ENCODE results near the gene MESD.

The MESD gene

DNA sequence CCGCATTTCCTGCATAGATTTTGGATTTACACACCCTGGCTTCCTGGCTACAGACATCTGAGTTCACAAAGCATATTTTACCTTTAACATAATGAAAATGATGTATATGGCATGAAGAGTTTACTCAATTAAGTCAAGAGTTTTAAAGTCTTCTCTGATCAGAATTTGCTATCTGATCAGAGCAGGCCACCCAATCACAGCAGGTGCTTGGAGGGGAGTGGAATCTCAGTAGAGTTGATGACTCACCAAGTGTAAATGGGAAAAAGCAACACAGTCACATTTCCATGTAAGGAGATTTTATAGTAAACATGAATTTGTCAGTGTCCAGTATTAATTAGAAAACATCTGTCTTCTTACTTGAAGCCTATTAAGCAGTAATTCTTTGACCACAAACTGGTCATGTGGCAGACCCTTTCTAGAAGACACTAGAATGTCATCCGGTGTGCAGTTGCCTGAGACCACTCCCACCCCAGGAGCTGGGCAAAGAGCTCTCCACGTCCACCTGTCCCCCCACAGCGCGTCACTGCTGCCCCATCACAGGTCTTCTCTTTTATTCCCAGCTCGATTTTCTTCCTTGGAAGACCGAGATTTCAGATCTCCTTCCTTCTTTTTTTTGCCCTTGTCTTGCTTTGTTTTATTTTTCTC, 10.8 kb downstream of the MESD start:
- H3K36me3 ChIP-seq (ENCODE audit: control insufficient read depth in 1 of 2, insufficient read depth in 2 of 2, low read length in 2 of 2) = peaks cover 15 to 34% of the 10 kb centered on the region in 2 donors
- H3K27me3 ChIP-seq (ENCODE audit: control insufficient read depth in 1 of 2, insufficient read depth in 2 of 2, low read length in 2 of 2) = no peaks in the 10 kb centered on the region
- H3K4me1 ChIP-seq (ENCODE audit: control insufficient read depth in 1 of 2, insufficient read depth in 2 of 2, low read length in 2 of 2) = no peaks in the 10 kb centered on the region
- H3K4me3 ChIP-seq (ENCODE audit: low read depth in 1 of 2, low read length in 2 of 2) = no peak overlapping the region
- H3K9ac ChIP-seq (ENCODE audit: low read depth in 1 of 2, low read length in 2 of 2) = no peak overlapping the region
- H3K27ac ChIP-seq (ENCODE audit: low read depth, low read length) = no peak overlapping the region
- H3K9me3 ChIP-seq (ENCODE audit: control insufficient read depth in 1 of 2, low read length in 2 of 2) = no peaks in the 10 kb centered on the region

DNA sequence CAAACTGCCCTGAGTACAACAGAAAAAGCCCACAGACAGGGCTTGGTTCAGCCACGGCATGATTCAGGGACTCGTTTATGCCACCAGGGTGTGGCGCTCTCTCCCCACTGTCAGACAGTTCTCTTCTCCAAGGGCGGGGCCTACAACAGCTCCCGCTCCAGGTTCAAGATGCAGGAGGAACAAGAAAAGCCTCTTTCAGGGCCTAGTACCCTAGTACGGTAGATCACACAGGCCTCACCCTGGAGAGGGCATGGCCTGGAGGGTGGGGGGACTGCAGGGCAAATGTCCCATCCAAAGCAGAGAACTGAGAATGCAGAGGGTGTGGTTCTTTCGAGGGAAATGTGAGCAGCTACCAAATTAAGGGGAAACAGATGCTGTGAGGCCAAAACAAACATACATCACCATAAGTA, 12.0 kb downstream of the MESD start:
- no peak overlapping the region for H3K4me3 ChIP-seq (ENCODE audit: low read depth in 1 of 2, low read length in 2 of 2)
- no peaks in the 10 kb centered on the region for H3K9me3 ChIP-seq (ENCODE audit: control insufficient read depth in 1 of 2, low read length in 2 of 2)
- peaks cover 15 to 34% of the 10 kb centered on the region in 2 donors for H3K36me3 ChIP-seq (ENCODE audit: control insufficient read depth in 1 of 2, insufficient read depth in 2 of 2, low read length in 2 of 2)
- H3K27ac ChIP-seq (ENCODE audit: low read depth, low read length) = no peak overlapping the region
- no peaks in the 10 kb centered on the region for H3K4me1 ChIP-seq (ENCODE audit: control insufficient read depth in 1 of 2, insufficient read depth in 2 of 2, low read length in 2 of 2)
- no peaks in the 10 kb centered on the region for H3K27me3 ChIP-seq (ENCODE audit: control insufficient read depth in 1 of 2, insufficient read depth in 2 of 2, low read length in 2 of 2)
- no peak overlapping the region for H3K9ac ChIP-seq (ENCODE audit: low read depth in 1 of 2, low read length in 2 of 2)

GRCh38 chr15:80976851-80977250, 12.8 kb downstream of the MESD start:
- no peak overlapping the region for H3K4me3 ChIP-seq (ENCODE audit: low read depth in 1 of 2, low read length in 2 of 2)
- no peak overlapping the region for H3K27ac ChIP-seq (ENCODE audit: low read depth, low read length)
- H3K27me3 ChIP-seq (ENCODE audit: control insufficient read depth in 1 of 2, insufficient read depth in 2 of 2, low read length in 2 of 2) = no peaks in the 10 kb centered on the region
- no peaks in the 10 kb centered on the region for H3K4me1 ChIP-seq (ENCODE audit: control insufficient read depth in 1 of 2, insufficient read depth in 2 of 2, low read length in 2 of 2)
- no peak overlapping the region for H3K9ac ChIP-seq (ENCODE audit: low read depth in 1 of 2, low read length in 2 of 2)
- H3K36me3 ChIP-seq (ENCODE audit: control insufficient read depth in 1 of 2, insufficient read depth in 2 of 2, low read length in 2 of 2) = peaks cover 15 to 38% of the 10 kb centered on the region in 2 donors
- H3K9me3 ChIP-seq (ENCODE audit: control insufficient read depth in 1 of 2, low read length in 2 of 2) = no peaks in the 10 kb centered on the region

GRCh38 chr15:80974914-80975313, 14.7 kb downstream of the MESD start:
- Histone ChIP-seq H3K36me3 (ENCODE audit: control insufficient read depth in 1 of 2, insufficient read depth in 2 of 2, low read length in 2 of 2) (peaks cover 15 to 31% of the 10 kb centered on the region in 2 donors), H3K27ac (ENCODE audit: low read depth, low read length) (no peak overlapping the region), H3K9me3 (ENCODE audit: control insufficient read depth in 1 of 2, low read length in 2 of 2) (no peaks in the 10 kb centered on the region), H3K4me1 (ENCODE audit: control insufficient read depth in 1 of 2, insufficient read depth in 2 of 2, low read length in 2 of 2) (no peaks in the 10 kb centered on the region), H3K4me3 (ENCODE audit: low read depth in 1 of 2, low read length in 2 of 2) (no peak overlapping the region), H3K27me3 (ENCODE audit: control insufficient read depth in 1 of 2, insufficient read depth in 2 of 2, low read length in 2 of 2) (no peaks in the 10 kb centered on the region), H3K9ac (ENCODE audit: low read depth in 1 of 2, low read length in 2 of 2) (no peak overlapping the region)

- no peak overlapping the region for H3K27ac ChIP-seq (ENCODE audit: low read depth, low read length)
- H3K4me1 ChIP-seq (ENCODE audit: control insufficient read depth in 1 of 2, insufficient read depth in 2 of 2, low read length in 2 of 2) = no peaks in the 10 kb centered on the region
- H3K27me3 ChIP-seq (ENCODE audit: control insufficient read depth in 1 of 2, insufficient read depth in 2 of 2, low read length in 2 of 2) = no peaks in the 10 kb centered on the region
- no peak overlapping the region for H3K4me3 ChIP-seq (ENCODE audit: low read depth in 1 of 2, low read length in 2 of 2)
- peaks cover 0 to 28% of the 10 kb centered on the region in 2 donors for H3K36me3 ChIP-seq (ENCODE audit: control insufficient read depth in 1 of 2, insufficient read depth in 2 of 2, low read length in 2 of 2)
- no peaks in the 10 kb centered on the region for H3K9me3 ChIP-seq (ENCODE audit: control insufficient read depth in 1 of 2, low read length in 2 of 2)
- H3K9ac ChIP-seq (ENCODE audit: low read depth in 1 of 2, low read length in 2 of 2) = no peak overlapping the region
Observed at GRCh38 chr15:80972276-80972675, 17.3 kb downstream of the MESD start.

DNA sequence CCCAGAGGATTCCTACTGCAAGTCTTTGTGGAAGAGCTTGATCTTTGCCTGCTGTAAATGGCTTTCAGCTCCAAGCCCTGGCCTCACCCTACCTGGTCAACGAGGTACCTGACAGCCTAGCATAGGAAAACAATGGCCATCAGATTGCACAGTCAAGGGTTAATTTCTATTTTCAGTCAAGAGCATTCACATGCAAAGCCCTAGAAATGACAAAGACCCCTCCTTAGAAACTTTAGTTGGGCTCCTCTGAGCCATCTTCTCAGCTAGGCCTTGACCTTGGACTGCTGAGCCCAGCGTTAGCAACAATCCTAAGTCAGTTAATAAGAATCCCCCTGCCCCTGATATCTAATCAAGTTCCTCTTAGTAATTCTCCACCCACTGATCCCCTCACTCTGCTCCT, 18.5 kb downstream of the MESD start:
- Histone ChIP-seq H3K4me3 (ENCODE audit: low read depth in 1 of 2, low read length in 2 of 2) (no peak overlapping the region), H3K36me3 (ENCODE audit: control insufficient read depth in 1 of 2, insufficient read depth in 2 of 2, low read length in 2 of 2) (peaks cover 0 to 27% of the 10 kb centered on the region in 2 donors), H3K9me3 (ENCODE audit: control insufficient read depth in 1 of 2, low read length in 2 of 2) (no peaks in the 10 kb centered on the region), H3K27me3 (ENCODE audit: control insufficient read depth in 1 of 2, insufficient read depth in 2 of 2, low read length in 2 of 2) (no peaks in the 10 kb centered on the region), H3K4me1 (ENCODE audit: control insufficient read depth in 1 of 2, insufficient read depth in 2 of 2, low read length in 2 of 2) (no peaks in the 10 kb centered on the region), H3K27ac (ENCODE audit: low read depth, low read length) (no peak overlapping the region), H3K9ac (ENCODE audit: low read depth in 1 of 2, low read length in 2 of 2) (no peak overlapping the region)

GRCh38 chr15:80970658-80971057, 19.0 kb downstream of the MESD start:
- Histone ChIP-seq H3K36me3 (ENCODE audit: control insufficient read depth in 1 of 2, insufficient read depth in 2 of 2, low read length in 2 of 2) (peaks cover 0 to 27% of the 10 kb centered on the region in 2 donors), H3K4me1 (ENCODE audit: control insufficient read depth in 1 of 2, insufficient read depth in 2 of 2, low read length in 2 of 2) (no peaks in the 10 kb centered on the region), H3K27me3 (ENCODE audit: control insufficient read depth in 1 of 2, insufficient read depth in 2 of 2, low read length in 2 of 2) (no peaks in the 10 kb centered on the region), H3K4me3 (ENCODE audit: low read depth in 1 of 2, low read length in 2 of 2) (no peak overlapping the region), H3K9ac (ENCODE audit: low read depth in 1 of 2, low read length in 2 of 2) (no peak overlapping the region), H3K9me3 (ENCODE audit: control insufficient read depth in 1 of 2, low read length in 2 of 2) (no peaks in the 10 kb centered on the region), H3K27ac (ENCODE audit: low read depth, low read length) (no peak overlapping the region)

DNA sequence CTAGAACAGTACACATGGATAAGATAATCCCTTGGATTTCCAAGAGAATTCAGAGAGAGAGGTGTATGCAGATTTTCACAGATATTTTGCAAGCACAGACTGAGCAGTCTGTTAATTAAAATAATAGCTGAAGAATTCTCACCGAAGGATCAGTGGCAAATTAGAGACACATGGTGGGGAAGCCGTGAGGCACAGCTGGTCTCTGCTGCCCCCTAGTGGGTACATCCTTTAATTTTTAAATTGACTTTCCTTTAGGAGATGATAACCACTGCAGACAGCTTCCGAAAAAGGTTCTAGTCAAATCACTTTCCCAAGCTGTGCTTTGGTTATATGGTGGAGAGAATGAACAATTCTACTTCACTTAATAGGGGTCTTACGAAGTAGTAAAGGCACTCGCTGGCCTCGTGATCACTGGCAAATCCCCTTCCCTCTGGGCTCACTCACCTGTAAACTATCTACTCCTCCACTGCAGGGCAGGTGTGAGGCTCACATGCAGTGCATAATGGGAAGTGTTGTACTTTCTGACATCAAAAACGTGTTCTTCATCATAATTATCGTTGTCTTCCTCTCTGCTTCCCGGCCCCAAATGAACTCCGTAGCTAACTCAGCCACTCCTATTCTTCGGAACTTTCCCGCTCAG, 19.5 kb downstream of the MESD start:
- no peaks in the 10 kb centered on the region for H3K9me3 ChIP-seq (ENCODE audit: control insufficient read depth in 1 of 2, low read length in 2 of 2)
- H3K36me3 ChIP-seq (ENCODE audit: control insufficient read depth in 1 of 2, insufficient read depth in 2 of 2, low read length in 2 of 2) = peaks cover 0 to 27% of the 10 kb centered on the region in 2 donors
- no peak overlapping the region for H3K27ac ChIP-seq (ENCODE audit: low read depth, low read length)
- no peaks in the 10 kb centered on the region for H3K27me3 ChIP-seq (ENCODE audit: control insufficient read depth in 1 of 2, insufficient read depth in 2 of 2, low read length in 2 of 2)
- no peak overlapping the region for H3K9ac ChIP-seq (ENCODE audit: low read depth in 1 of 2, low read length in 2 of 2)
- H3K4me3 ChIP-seq (ENCODE audit: low read depth in 1 of 2, low read length in 2 of 2) = no peak overlapping the region
- H3K4me1 ChIP-seq (ENCODE audit: control insufficient read depth in 1 of 2, insufficient read depth in 2 of 2, low read length in 2 of 2) = no peaks in the 10 kb centered on the region

DNA sequence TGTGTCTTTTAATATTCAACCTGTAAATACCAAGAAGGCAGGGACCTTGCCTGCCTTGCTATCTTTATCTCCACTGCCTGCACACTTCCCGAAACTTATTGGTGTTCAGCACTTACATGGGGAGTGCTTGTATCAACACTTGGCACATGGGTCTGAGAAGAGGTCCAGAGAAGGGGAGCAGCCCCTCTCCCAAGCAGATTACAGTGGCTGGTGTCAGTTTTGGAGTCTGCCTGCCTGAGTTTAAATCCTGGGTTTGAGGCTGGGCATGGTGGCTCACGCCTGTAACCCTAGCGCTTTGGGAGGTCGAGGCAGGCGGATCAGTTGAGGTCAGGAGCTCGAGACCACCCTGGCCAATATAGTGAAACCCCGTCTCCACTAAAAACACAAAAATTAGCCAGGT, 20.3 kb downstream of the MESD start:
- Histone ChIP-seq H3K27ac (ENCODE audit: low read depth, low read length) (no peak overlapping the region), H3K4me3 (ENCODE audit: low read depth in 1 of 2, low read length in 2 of 2) (no peak overlapping the region), H3K4me1 (ENCODE audit: control insufficient read depth in 1 of 2, insufficient read depth in 2 of 2, low read length in 2 of 2) (no peaks in the 10 kb centered on the region), H3K9me3 (ENCODE audit: control insufficient read depth in 1 of 2, low read length in 2 of 2) (no peaks in the 10 kb centered on the region), H3K36me3 (ENCODE audit: control insufficient read depth in 1 of 2, insufficient read depth in 2 of 2, low read length in 2 of 2) (peaks cover 0 to 27% of the 10 kb centered on the region in 2 donors), H3K9ac (ENCODE audit: low read depth in 1 of 2, low read length in 2 of 2) (no peak overlapping the region), H3K27me3 (ENCODE audit: control insufficient read depth in 1 of 2, insufficient read depth in 2 of 2, low read length in 2 of 2) (no peaks in the 10 kb centered on the region)

- no peak overlapping the region for H3K4me3 ChIP-seq (ENCODE audit: low read depth in 1 of 2, low read length in 2 of 2)
- no peaks in the 10 kb centered on the region for H3K27me3 ChIP-seq (ENCODE audit: control insufficient read depth in 1 of 2, insufficient read depth in 2 of 2, low read length in 2 of 2)
- H3K36me3 ChIP-seq (ENCODE audit: control insufficient read depth in 1 of 2, insufficient read depth in 2 of 2, low read length in 2 of 2) = peaks cover 0 to 27% of the 10 kb centered on the region in 2 donors
- H3K27ac ChIP-seq (ENCODE audit: low read depth, low read length) = no peak overlapping the region
- no peaks in the 10 kb centered on the region for H3K4me1 ChIP-seq (ENCODE audit: control insufficient read depth in 1 of 2, insufficient read depth in 2 of 2, low read length in 2 of 2)
- no peak overlapping the region for H3K9ac ChIP-seq (ENCODE audit: low read depth in 1 of 2, low read length in 2 of 2)
- no peaks in the 10 kb centered on the region for H3K9me3 ChIP-seq (ENCODE audit: control insufficient read depth in 1 of 2, low read length in 2 of 2)
Observed at GRCh38 chr15:80967991-80968510, 21.6 kb downstream of the MESD start.
